ENCODE measurements around the gene ZGPAT.
"Not testable (repeated sequence)": the region's sequence is repeated elsewhere in the genome, so short reads cannot be mapped to it uniquely, and the experiment has no call there.

ZGPAT gene

DNA sequence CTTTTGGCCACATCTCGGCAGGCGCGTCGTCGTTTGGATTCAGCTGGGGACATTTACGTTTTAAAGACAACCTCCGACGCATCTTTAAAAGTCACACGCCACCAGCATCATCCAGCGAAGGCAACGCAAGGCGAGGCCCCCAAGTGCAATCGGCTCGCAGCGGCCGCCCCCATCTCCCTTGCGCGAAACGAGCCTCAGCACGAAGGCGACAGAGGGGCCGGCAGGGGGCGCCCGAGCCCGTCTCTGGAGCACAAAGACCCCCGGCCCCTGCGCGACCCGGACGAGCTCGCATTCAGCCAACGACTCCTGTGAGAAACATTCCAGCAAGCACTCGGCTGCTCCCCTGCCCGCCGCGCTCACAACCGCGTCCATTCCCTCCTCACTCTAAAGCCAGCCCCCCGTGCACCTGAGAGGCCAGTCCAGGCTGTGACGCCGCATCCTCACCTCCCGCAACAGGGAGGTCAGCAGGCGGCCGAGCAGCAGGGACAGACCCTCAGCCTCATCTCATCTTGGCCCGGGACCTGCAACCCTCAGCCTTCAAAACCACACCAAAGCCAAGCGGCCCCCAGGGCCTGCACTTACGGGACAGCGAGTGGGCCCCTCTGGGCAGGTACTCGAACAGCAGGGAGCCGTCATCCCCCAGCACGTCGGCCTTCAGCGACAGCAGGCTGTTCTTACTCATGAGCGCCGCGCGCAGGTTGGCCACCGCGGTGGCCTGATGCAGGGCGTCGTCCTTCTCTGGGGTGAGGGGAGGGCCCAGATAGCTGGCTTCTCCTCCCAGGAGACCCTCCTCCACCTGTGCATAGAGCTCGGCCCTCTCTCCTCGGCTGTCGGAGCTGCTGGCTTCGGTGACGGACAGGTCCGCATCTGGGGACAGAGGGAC, 67.5 kb downstream of the ZGPAT start:
- TF ChIP-seq, protein P1, sequence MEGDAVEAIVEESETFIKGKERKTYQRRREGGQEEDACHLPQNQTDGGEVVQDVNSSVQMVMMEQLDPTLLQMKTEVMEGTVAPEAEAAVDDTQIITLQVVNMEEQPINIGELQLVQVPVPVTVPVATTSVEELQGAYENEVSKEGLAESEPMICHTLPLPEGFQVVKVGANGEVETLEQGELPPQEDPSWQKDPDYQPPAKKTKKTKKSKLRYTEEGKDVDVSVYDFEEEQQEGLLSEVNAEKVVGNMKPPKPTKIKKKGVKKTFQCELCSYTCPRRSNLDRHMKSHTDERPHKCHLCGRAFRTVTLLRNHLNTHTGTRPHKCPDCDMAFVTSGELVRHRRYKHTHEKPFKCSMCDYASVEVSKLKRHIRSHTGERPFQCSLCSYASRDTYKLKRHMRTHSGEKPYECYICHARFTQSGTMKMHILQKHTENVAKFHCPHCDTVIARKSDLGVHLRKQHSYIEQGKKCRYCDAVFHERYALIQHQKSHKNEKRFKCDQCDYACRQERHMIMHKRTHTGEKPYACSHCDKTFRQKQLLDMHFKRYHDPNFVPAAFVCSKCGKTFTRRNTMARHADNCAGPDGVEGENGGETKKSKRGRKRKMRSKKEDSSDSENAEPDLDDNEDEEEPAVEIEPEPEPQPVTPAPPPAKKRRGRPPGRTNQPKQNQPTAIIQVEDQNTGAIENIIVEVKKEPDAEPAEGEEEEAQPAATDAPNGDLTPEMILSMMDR (IDR thresholded peaks at IDR 0.05) = no peak

DNA sequence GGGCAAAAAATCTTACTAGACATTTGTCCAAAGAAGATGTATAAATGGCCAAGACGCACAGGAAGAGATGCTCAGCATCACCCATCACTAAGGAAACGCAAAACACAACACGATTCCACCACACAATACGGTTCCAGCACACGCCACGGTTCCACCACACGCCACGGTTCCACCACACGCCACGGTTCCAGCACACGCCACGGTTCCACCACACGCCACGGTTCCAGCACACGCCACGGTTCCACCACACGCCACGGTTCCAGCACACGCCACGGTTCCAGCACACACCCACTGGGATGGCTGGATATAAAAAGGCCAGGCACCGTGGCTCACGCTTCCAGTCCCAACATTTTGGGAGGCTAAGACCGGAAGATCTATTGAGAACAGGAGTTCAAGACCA, 69.0 kb downstream of the ZGPAT start:
- not testable (repeated sequence) for H3K4me3 ChIP-seq (ENCODE audit: low read depth in 1 of 2, low read length in 1 of 2)
- peaks cover 21% of the 10 kb centered on the region for H3K27me3 ChIP-seq

More for the DNA sequence above, 67.5 kb downstream of the ZGPAT start:
- Histone ChIP-seq H3K4me3 (ENCODE audit: low read depth in 1 of 2, low read length in 1 of 2) (no peak overlapping the region), H3K27me3 (peaks cover 21% of the 10 kb centered on the region), H3K4me1 (ENCODE audit: control insufficient read depth in 1 of 2, insufficient read depth in 1 of 2, low read depth in 1 of 2, low read length in 1 of 2) (no peaks in the 10 kb centered on the region), H3K27ac (no peak overlapping the region), H3K9me3 (no peaks in the 10 kb centered on the region), H3K36me3 (no peaks in the 10 kb centered on the region)

DNA sequence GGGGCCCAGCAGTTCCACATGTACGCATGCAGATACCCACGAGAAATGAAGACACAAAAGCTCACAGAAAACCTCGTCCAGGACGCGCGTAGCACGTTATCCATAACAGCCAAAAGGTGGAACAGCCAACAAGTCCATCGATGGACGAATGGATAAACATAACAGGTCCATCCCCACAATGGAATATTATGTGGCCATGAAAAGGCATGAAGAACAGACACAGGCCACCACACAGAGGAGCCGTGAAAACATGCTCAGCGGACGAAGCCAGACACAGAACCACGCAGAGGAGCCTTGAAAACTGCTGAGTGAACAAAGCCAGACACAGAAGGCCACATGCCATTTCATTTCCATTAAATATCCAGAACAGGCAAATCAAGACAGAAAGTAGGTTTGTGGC, 69.8 kb downstream of the ZGPAT start:
- no peaks in the 10 kb centered on the region for H3K9me3 ChIP-seq
- H3K36me3 ChIP-seq = no peaks in the 10 kb centered on the region
- peaks cover 21% of the 10 kb centered on the region for H3K27me3 ChIP-seq
- H3K27ac ChIP-seq = no peak overlapping the region
- TF ChIP-seq, protein P1 (IDR thresholded peaks at IDR 0.05) = no peak
- H3K4me3 ChIP-seq (ENCODE audit: low read depth in 1 of 2, low read length in 1 of 2) = no peak overlapping the region
- H3K4me1 ChIP-seq (ENCODE audit: control insufficient read depth in 1 of 2, insufficient read depth in 1 of 2, low read depth in 1 of 2, low read length in 1 of 2) = no peaks in the 10 kb centered on the region

More for the DNA sequence above, 69.0 kb downstream of the ZGPAT start:
- not testable (repeated sequence) for H3K27ac ChIP-seq; H3K4me1 ChIP-seq (ENCODE audit: control insufficient read depth in 1 of 2, insufficient read depth in 1 of 2, low read depth in 1 of 2, low read length in 1 of 2); H3K9me3 ChIP-seq; H3K36me3 ChIP-seq

DNA sequence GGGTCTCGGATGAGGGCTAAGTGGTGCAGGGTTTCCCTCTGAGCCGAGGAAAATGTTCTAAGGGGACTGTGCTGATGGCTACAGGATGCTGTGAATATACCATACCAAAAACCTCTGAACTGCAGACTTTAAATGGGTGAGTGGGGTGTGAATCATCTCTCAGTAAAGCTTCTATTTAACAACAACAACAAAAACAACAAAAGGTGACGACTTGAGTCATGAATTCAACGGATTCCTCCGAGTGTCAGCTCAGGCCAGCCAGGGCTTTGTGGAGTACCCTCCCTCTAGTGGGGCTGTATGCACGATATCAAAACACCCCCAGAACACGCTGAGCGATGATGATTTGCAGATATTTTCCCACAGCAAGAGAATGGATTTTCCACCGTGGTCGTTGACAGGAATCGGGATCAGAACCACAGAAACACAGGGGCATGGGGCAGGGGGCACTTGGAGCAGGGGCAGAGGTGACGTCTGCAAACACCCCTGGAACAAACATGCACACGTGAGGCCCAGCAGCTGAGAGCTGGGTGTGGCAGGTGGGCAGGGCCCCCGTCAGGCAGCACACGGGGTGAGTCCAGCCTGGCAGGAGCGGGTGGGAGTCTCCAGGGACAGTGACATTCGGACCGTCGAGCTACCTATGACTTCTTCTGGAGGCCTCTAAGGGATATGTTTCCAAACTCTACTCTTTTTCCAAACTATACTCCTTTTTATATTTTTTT, 70.4 kb downstream of the ZGPAT start:
- Histone ChIP-seq H3K4me1 (ENCODE audit: control insufficient read depth in 1 of 2, insufficient read depth in 1 of 2, low read depth in 1 of 2, low read length in 1 of 2) (no peaks in the 10 kb centered on the region), H3K36me3 (no peaks in the 10 kb centered on the region), H3K4me3 (ENCODE audit: low read depth in 1 of 2, low read length in 1 of 2) (no peak overlapping the region), H3K27me3 (peaks cover 21% of the 10 kb centered on the region), H3K9me3 (no peaks in the 10 kb centered on the region), H3K27ac (no peak overlapping the region)
- TF ChIP-seq, protein P1 (IDR thresholded peaks at IDR 0.05) = no peak

DNA sequence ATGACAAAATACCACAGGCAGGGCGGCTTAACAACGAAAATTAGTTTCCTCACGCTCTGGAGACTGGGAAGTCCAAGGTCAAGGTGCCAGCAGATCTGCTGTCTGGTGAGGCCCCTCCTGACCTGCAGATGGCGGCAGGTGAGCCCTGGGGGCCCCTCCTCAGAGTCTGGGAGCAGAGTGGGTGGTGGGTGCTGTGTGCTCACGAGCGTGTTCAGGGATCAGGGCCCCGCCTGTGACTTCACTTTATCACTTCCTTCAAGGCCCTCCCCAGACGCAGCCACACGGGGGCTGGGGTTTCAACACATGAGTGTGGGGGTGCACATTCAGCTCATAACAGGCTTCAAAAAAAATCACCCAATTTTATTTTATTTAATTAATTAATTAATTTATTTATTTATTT, 71.0 kb downstream of the ZGPAT start:
- peaks cover 17% of the 10 kb centered on the region for H3K27me3 ChIP-seq
- no peaks in the 10 kb centered on the region for H3K9me3 ChIP-seq
- H3K4me1 ChIP-seq (ENCODE audit: control insufficient read depth in 1 of 2, insufficient read depth in 1 of 2, low read depth in 1 of 2, low read length in 1 of 2) = no peaks in the 10 kb centered on the region
- H3K4me3 ChIP-seq (ENCODE audit: low read depth in 1 of 2, low read length in 1 of 2) = no peak overlapping the region
- H3K36me3 ChIP-seq = no peaks in the 10 kb centered on the region
- no peak overlapping the region for H3K27ac ChIP-seq
- TF ChIP-seq, protein P1 (IDR thresholded peaks at IDR 0.05) = no peak

DNA sequence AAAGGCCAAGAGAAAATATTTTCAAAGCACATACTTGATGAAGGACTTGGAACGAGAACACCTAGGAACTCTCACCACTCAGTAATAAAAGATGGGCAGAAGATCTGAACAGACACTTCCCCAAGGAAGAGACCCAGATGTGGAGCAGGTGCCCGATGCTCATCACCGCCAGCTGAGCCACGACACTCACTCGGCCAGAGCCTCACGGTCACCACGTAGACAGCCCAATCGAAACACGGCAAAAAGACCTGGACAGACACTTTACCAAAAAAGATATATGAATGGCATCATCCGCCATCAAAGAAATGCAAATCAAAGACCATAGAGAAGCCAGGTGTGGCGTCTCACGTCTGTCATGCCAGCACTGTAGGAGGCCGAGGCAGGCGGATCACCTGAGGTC, 73.3 kb downstream of the ZGPAT start:
- no peaks in the 10 kb centered on the region for H3K36me3 ChIP-seq
- H3K9me3 ChIP-seq = no peaks in the 10 kb centered on the region
- no peaks in the 10 kb centered on the region for H3K4me1 ChIP-seq (ENCODE audit: control insufficient read depth in 1 of 2, insufficient read depth in 1 of 2, low read depth in 1 of 2, low read length in 1 of 2)
- H3K27me3 ChIP-seq = no peaks in the 10 kb centered on the region
- H3K27ac ChIP-seq = no peak overlapping the region
- H3K4me3 ChIP-seq (ENCODE audit: low read depth in 1 of 2, low read length in 1 of 2) = no peak overlapping the region
- TF ChIP-seq, protein P1 (IDR thresholded peaks at IDR 0.05) = no peak
